ENCODE data around the gene SLC35F6. TPM values are rescaled to one million over a fixed set of nuclear protein-coding genes. Genes with fewer than 3 reads are reported as not detected.

The SLC35F6 gene
- total RNA-seq, 1 donor from 2014 or later: 14.2 TPM

- H3K4me3 Mint-ChIP-seq: no peak overlapping the region
- no peaks in the 10 kb centered on the region for H3K9me3 Mint-ChIP-seq
- DNase-seq: no peak
- no peak for TF ChIP-seq CTCF (IDR thresholded peaks at IDR 0.05)
- H3K4me1 Mint-ChIP-seq: no peaks in the 10 kb centered on the region
- POLR2A ChIA-PET: no interaction called here
- no peaks in the 10 kb centered on the region for H3K36me3 Mint-ChIP-seq (ENCODE audit: low read depth)
- ATAC-seq (ENCODE audit: low read depth): no peak
- CTCF ChIA-PET: no interaction called here
- H3K27me3 Mint-ChIP-seq: peaks cover 14% of the 10 kb centered on the region
- H3K27ac Mint-ChIP-seq: no peak overlapping the region
- intact Hi-C loops (cut with micrococcal nuclease): no loop called here
Measured at GRCh38 chr2:26732446-26732845, 31.6 kb upstream of the SLC35F6 start.

GRCh38 chr2:26733413-26733812, 30.7 kb upstream of the SLC35F6 start:
- TF ChIP-seq CTCF (IDR thresholded peaks at IDR 0.05): no peak
- ATAC-seq (ENCODE audit: low read depth) (no peak), DNase-seq (no peak)
- peaks cover 16% of the 10 kb centered on the region for H3K27me3 Mint-ChIP-seq
- no peak overlapping the region for H3K27ac Mint-ChIP-seq
- H3K9me3 Mint-ChIP-seq: no peaks in the 10 kb centered on the region
- H3K36me3 Mint-ChIP-seq (ENCODE audit: low read depth): no peaks in the 10 kb centered on the region
- ChIA-PET CTCF (interaction anchor here (0.9 to 1.2 kb wide), 2 partner anchors 10 to 11 kb away, joined by 3 to 4 read pairs; no protein-coding TSS in a partner anchor), POLR2A (no interaction called here)
- no peaks in the 10 kb centered on the region for H3K4me1 Mint-ChIP-seq
- no peak overlapping the region for H3K4me3 Mint-ChIP-seq
- intact Hi-C loops (cut with micrococcal nuclease): no loop called here

DNA sequence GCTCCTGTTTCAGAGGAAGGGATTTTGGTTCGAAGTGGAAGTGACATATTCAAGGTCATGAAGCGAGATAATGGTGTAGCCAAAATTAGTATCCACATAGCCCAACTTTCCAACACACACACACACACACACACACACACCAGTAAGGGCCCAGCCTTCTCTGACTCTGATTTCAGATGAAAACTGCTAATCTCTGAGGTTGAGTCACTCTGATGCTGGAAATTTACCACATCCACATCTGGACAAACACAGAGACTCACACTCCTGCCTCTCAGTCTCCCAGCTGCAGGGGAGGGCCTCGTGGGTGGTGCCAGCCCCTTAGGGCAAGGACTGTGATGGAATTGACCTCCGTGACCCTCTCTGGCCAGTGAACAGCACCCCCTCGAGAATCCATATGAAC, 29.0 kb upstream of the SLC35F6 start:
- POLR2A ChIA-PET: no interaction called here
- intact Hi-C loops (cut with micrococcal nuclease): no loop called here
- Mint-ChIP-seq H3K27ac (no peak overlapping the region), H3K36me3 (ENCODE audit: low read depth) (no peaks in the 10 kb centered on the region), H3K9me3 (no peaks in the 10 kb centered on the region), H3K27me3 (peaks cover 16% of the 10 kb centered on the region), H3K4me3 (no peak overlapping the region), H3K4me1 (no peaks in the 10 kb centered on the region)
- CTCF ChIA-PET: no interaction called here
- DNase-seq (no peak), ATAC-seq (ENCODE audit: low read depth) (no peak)
- no peak for TF ChIP-seq CTCF (IDR thresholded peaks at IDR 0.05)

DNA sequence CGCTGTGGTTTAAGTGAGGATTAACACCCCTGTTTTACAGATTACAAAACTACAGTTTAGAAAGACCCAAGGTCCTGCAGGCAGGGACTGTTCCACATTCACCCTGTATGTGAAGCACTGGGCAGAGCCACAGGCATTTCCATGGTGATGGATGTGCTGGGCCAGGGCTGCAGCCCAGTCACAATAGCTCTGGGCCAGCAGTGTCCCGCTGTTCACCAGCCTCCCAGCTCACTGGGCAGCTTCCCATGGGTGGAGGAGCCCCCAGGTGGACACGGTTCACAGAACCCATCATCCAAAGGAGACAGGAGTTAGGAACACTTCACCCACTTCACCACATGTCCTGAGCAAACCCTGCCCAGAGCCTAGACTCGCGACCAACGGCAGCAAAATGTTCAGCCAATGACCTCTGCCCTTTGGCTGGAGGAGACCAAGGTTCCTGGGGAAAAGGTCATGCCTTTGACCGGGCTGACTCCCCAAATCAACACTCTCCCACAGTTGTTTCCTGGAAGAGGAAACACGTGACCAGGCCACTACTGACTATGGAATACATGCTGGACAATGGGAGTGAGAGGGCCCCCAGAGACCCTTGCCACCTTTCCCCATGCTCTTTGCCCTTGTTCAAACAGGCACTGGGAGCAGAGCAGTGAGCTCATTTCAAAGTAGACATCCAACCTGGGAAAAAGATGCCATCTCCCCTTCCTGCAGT, 28.0 kb upstream of the SLC35F6 start:
- H3K4me3 Mint-ChIP-seq: no peak overlapping the region
- H3K27ac Mint-ChIP-seq: no peak overlapping the region
- ChIA-PET CTCF (no interaction called here), POLR2A (no interaction called here)
- intact Hi-C loops (cut with micrococcal nuclease): no loop called here
- peaks cover 15% of the 10 kb centered on the region for H3K27me3 Mint-ChIP-seq
- TF ChIP-seq CTCF (IDR thresholded peaks at IDR 0.05): no peak
- ATAC-seq (ENCODE audit: low read depth) (no peak), DNase-seq (no peak)
- H3K4me1 Mint-ChIP-seq: peaks cover 4% of the 10 kb centered on the region
- no peaks in the 10 kb centered on the region for H3K36me3 Mint-ChIP-seq (ENCODE audit: low read depth)
- no peaks in the 10 kb centered on the region for H3K9me3 Mint-ChIP-seq

DNA sequence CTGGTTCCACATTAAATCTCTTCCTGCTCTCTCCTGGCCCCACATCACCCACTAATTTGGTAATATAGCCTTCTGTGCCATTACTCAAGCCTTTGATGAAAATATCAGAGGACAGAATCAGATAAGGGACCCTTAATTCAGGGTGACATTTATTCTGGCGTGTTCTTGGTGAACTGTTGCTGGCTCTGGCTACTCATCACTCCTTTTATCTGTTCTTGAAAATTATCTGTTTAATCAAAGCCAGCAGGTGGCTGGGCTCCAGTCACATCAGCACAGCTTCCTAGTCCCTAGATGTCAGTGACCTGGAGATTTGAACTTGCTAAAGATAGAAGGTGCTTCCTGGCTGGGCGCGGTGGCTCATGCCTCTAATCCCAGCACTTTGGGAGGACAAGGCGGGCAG, 26.9 kb upstream of the SLC35F6 start:
- Mint-ChIP-seq H3K27ac (no peak overlapping the region), H3K4me3 (no peak overlapping the region), H3K9me3 (no peaks in the 10 kb centered on the region), H3K36me3 (ENCODE audit: low read depth) (no peaks in the 10 kb centered on the region), H3K4me1 (peaks cover 5% of the 10 kb centered on the region), H3K27me3 (peaks cover 15% of the 10 kb centered on the region)
- no peak for TF ChIP-seq CTCF (IDR thresholded peaks at IDR 0.05)
- intact Hi-C loops (cut with micrococcal nuclease): no loop called here
- DNase-seq (no peak), ATAC-seq (ENCODE audit: low read depth) (no peak)
- POLR2A ChIA-PET: no interaction called here
- CTCF ChIA-PET: no interaction called here
